Upper lobe of left lung (tissue), 6 donors: Measurements from ENCODE around the gene DNAJB12. TPM values are rescaled to one million over a fixed set of nuclear protein-coding genes. Genes with fewer than 3 reads are reported as not detected.
A peak's percentile ranks its signal among the peaks of the same experiment; 100 is the strongest.

Source experiments
- ATAC-seq, 2 donors: fragments of 200-7000 bp; cut with Tn5 transposase; one replicate each; pipeline ENCODE4 v1.9.1; 2022; ENCODE audit warnings: mild to moderate bottlenecking in 2 of 2, moderate library complexity in 2 of 2; ENCODE audit not compliant: low FRiP score in 2 of 2
- DNase-seq, 2 donors: peaks; one replicate each; pipeline ENCODE4 v3.0.0-alpha.2; 2019 to 2020
- H3K27ac ChIP-seq, 4 donors: fragments of 200-600 bp; sonication (generic); one replicate each; pipeline ENCODE4 v1.5.1; 2016 to 2019
- H3K27me3 ChIP-seq, 4 donors: fragments of 200-600 bp; sonication (generic); one replicate each; pipeline ENCODE4 v1.5.1; 2017 to 2019
- H3K36me3 ChIP-seq, 4 donors: fragments of 200-600 bp; sonication (generic); one replicate each; pipeline ENCODE4 v1.5.1; 2016 to 2019
- H3K4me1 ChIP-seq, 4 donors: fragments of 200-600 bp; sonication (generic); one replicate each; pipeline ENCODE4 v1.5.1; 2018 to 2019
- H3K4me3 ChIP-seq, 4 donors: fragments of 200-600 bp; sonication (generic); one replicate each; pipeline ENCODE4 v1.5.1; 2017 to 2019; ENCODE audit warnings: mild to moderate bottlenecking in 2 of 4, moderate library complexity in 1 of 4
- H3K9me3 ChIP-seq, 4 donors: fragments of 200-600 bp; sonication (generic); one replicate each; pipeline ENCODE4 v1.5.1; 2018 to 2019
- CTCF ChIP-seq, 6 experiments: fragments of 450-650 bp in 4 of 6; fragments of 200-600 bp in 2 of 6; sonication (generic) in 2 of 6; IDR thresholded peaks; one replicate each; pipeline ENCODE4 v1.5.1; 2016 to 2019; ENCODE audit warnings: antibody characterized with exemption in 6 of 6
- EP300 ChIP-seq, 4 donors: sonication (generic); formaldehyde crosslinking; IDR thresholded peaks; one replicate each; pipeline ENCODE4 v1.5.1; 2017; ENCODE audit warnings: antibody characterized with exemption in 4 of 4, control low read depth in 2 of 4
- POLR2A ChIP-seq, 4 donors: fragments of 450-650 bp; IDR thresholded peaks; one replicate each; pipeline ENCODE4 v1.5.1; 2016 to 2017; ENCODE audit warnings: antibody characterized with exemption in 4 of 4, mild to moderate bottlenecking in 2 of 4
- POLR2AphosphoS5 ChIP-seq, 2 donors: sonication (generic); formaldehyde crosslinking; IDR thresholded peaks; one replicate each; pipeline ENCODE4 v1.5.1; 2017; ENCODE audit warnings: antibody characterized with exemption in 2 of 2
- WGBS, 2 donors: methylation state at CpG; one replicate each; pipeline ENCODE4 v1.1.5; 2017 to 2018; 5-methylcytosine and 5-hydroxymethylcytosine counted together
- total RNA-seq, 6 donors: library from RNA; depleted of rRNA in 4 of 6; stranded (reverse); fragments of >200 nt in 4 of 6; gene quantifications; one replicate each; pipeline versions ENCODE4 v1.1.0 to v1.2.1, GENCODE V29; 2016 to 2021
- donor health status: DM: no; HTN: no; CAD: no; lungs with moderate emphysema.
- donor health status: DM: no; HTN: yes; CAD: no; lungs with severe emphysema.

DNAJB12 gene
- total RNA-seq, 6 donors from 2014 or later: 24.4 to 81.7 (median 49.2) TPM

GRCh38 chr10:72333112-72334015, 21.4 kb downstream of the DNAJB12 start:
- H3K4me1 ChIP-seq: peaks cover 85 to 90% (median 88%) of the 10 kb centered on the region in 4 donors
- ATAC-seq (no peak), DNase-seq (no peak)
- H3K27me3 ChIP-seq: no peaks in the 10 kb centered on the region
- H3K27ac ChIP-seq: peak overlapping the region; percentile 86 to 95 (median 92)
- TF ChIP-seq POLR2A (IDR thresholded peaks at IDR 0.05) (no peak), POLR2AphosphoS5 (IDR thresholded peaks at IDR 0.05) (peak in 1 of 2 donors; percentile 34)
- WGBS, 2 donors: 65 to 75% methylated on average over 17 to 19 of the region's 19 CpGs
- no peaks in the 10 kb centered on the region for H3K9me3 ChIP-seq
- H3K4me3 ChIP-seq: no peak overlapping the region
- H3K36me3 ChIP-seq: peaks cover 4 to 37% (median 24%) of the 10 kb centered on the region in 4 donors

- peak overlapping the region in 1 of 4 donors; percentile 15 for H3K4me3 ChIP-seq
- DNase-seq (no peak), ATAC-seq (no peak)
- no peaks in the 10 kb centered on the region for H3K27me3 ChIP-seq
- H3K4me1 ChIP-seq: peaks cover 93 to 98% (median 95%) of the 10 kb centered on the region in 4 donors
- no peaks in the 10 kb centered on the region for H3K9me3 ChIP-seq
- 41 to 42% methylated on average over 10 to 11 of the region's 12 CpGs for WGBS, 2 donors
- H3K27ac ChIP-seq: peak overlapping the region; percentile 86 to 95 (median 92)
- peaks cover 0 to 29% (median 16%) of the 10 kb centered on the region in 4 donors for H3K36me3 ChIP-seq
- no peak for TF ChIP-seq CTCF (IDR thresholded peaks at IDR 0.05)
Measured at GRCh38 chr10:72332423-72333111, 22.2 kb downstream of the DNAJB12 start.

GRCh38 chr10:72331575-72332422, 22.9 kb downstream of the DNAJB12 start:
- peak overlapping the region in 2 of 4 donors; percentile 4 to 15 for H3K4me3 ChIP-seq

GRCh38 chr10:72330069-72330426, 24.7 kb downstream of the DNAJB12 start:
- H3K4me1 ChIP-seq: peaks cover 85 to 92% (median 89%) of the 10 kb centered on the region in 4 donors
- peaks cover 0 to 8% (median 2%) of the 10 kb centered on the region in 4 donors for H3K36me3 ChIP-seq
- H3K27me3 ChIP-seq: no peaks in the 10 kb centered on the region
- ATAC-seq (no peak), DNase-seq (no peak)
- H3K4me3 ChIP-seq: no peak overlapping the region
- H3K27ac ChIP-seq: peak overlapping the region; percentile 54 to 97 (median 88)
- WGBS, 2 donors: 39 to 74% methylated on average over 2 of the region's 2 CpGs
- no peaks in the 10 kb centered on the region for H3K9me3 ChIP-seq
- TF ChIP-seq EP300 (IDR thresholded peaks at IDR 0.05) (no peak), CTCF (IDR thresholded peaks at IDR 0.05) (no peak), POLR2A (IDR thresholded peaks at IDR 0.05) (no peak), POLR2AphosphoS5 (IDR thresholded peaks at IDR 0.05) (peak in 1 of 2 donors; percentile 22)

More at GRCh38 chr10:72331575-72332422, 22.9 kb downstream of the DNAJB12 start:
- DNase-seq: peak; percentile 95 to 98
- WGBS, 2 donors: 4% methylated on average over 22 to 27 of the region's 27 CpGs
- peak; percentile 76 to 91 for ATAC-seq
- no peaks in the 10 kb centered on the region for H3K9me3 ChIP-seq
- H3K36me3 ChIP-seq: peaks cover 0 to 24% (median 11%) of the 10 kb centered on the region in 4 donors
- H3K27me3 ChIP-seq: no peaks in the 10 kb centered on the region
- TF ChIP-seq CTCF (IDR thresholded peaks at IDR 0.05): peak; percentile 39 to 91 (median 76)
- peak in 2 of 4 donors; percentile 43 to 51 for TF ChIP-seq EP300 (IDR thresholded peaks at IDR 0.05)
- peak; percentile 70 to 73 for TF ChIP-seq POLR2AphosphoS5 (IDR thresholded peaks at IDR 0.05)
- peak in 2 of 4 donors; percentile 34 to 73 for TF ChIP-seq POLR2A (IDR thresholded peaks at IDR 0.05)
- H3K4me1 ChIP-seq: peaks cover 91 to 98% (median 95%) of the 10 kb centered on the region in 4 donors
- H3K27ac ChIP-seq: peak overlapping the region; percentile 86 to 95 (median 92)
